HG02588 (cell line): ENCODE measurements around the gene C16orf87.
"Not testable (repeated sequence)": the region's sequence is repeated elsewhere in the genome, so short reads cannot be mapped to it uniquely, and the experiment has no call there.

Experiments used
- ATAC-seq: cut with Tn5 transposase; IDR thresholded peaks from one replicate; pipeline ENCODE4 v1.9.1; 2021; ENCODE audit warnings: mild to moderate bottlenecking, moderate library complexity; ENCODE audit not compliant: unreplicated experiment

The C16orf87 gene

GRCh38 chr16:46801428-46802049 lies 29.4 kb downstream of the C16orf87 start:
- no peak for ATAC-seq

DNA sequence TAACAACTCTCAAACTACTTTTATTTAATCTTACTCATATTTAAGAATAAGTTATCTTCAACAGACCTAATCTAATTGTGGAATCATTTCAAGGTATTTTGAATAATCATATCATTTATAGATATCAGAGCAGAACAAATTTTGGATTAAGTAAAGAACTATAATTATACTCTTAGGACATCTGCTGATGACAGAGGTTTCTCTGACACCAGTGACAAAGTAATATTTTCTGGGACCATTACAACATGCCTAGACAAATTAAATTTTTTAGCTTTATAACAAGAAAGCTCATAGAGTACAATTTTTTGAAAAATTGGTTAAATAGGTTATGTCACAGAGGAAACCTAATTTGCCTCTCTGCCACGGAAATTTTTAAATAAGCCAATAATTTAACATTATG lies 30.5 kb downstream of the C16orf87 start:
- ATAC-seq, result no peak

- ATAC-seq, result no peak
Observed at GRCh38 chr16:46797501-46797900, 33.5 kb downstream of the C16orf87 start.

- no peak for ATAC-seq
Observed at GRCh38 chr16:46796764-46797269, 34.2 kb downstream of the C16orf87 start.

GRCh38 chr16:46793841-46794240 lies 37.1 kb downstream of the C16orf87 start:
- ATAC-seq, result no peak

GRCh38 chr16:46790599-46791270 lies 40.2 kb downstream of the C16orf87 start:
- ATAC-seq, result no peak

DNA sequence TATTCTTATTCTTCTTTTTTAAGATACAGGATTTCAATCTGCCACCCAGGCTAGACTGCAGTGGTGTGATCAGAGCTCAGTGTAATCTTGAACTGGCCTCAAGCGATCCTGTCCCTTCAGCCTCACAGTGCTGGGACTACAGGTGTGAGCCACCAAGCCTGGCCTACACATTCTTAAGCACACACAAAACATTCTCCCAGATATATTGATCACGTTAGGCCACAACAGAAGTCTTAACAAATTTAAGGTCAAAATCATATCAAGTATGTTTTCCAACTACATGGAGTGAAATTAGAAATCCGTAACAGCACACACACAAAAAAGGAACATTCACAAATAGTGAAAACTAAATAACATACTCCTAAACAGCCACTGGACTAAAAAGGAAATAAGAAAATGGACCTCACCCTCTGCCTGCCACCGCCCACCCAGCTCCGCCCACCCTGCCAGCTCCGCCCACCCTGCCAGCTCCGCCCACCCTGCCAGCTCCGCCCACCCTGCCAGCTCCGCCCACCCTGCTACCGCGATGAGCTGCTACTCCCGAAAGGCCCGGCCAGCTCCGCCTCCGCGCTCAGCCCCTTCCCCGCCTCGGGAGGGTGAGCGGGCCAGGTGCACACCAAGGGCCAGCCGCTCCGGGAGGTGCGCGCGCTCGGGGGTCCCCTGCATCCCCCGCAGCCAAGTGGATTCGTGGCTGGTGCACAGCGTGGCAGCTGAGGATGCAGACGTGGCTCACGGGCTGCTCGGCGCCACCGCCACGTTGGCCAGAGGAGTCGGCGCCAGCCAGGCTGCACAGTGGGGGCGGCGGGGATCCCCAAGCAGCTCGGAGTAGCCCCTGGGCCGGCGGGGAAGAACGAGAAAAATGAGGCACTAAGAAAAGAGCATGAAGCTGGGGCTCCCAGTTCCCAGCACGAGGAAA lies 41.2 kb downstream of the C16orf87 start:
- peak; percentile 85 for ATAC-seq

- ATAC-seq, result no peak
Observed at GRCh38 chr16:46788891-46789474, 42.0 kb downstream of the C16orf87 start.

GRCh38 chr16:46787909-46788308 lies 43.1 kb downstream of the C16orf87 start:
- ATAC-seq, result no peak

GRCh38 chr16:46785076-46785845 lies 45.7 kb downstream of the C16orf87 start:
- ATAC-seq, result no peak

GRCh38 chr16:46784569-46784968 lies 46.4 kb downstream of the C16orf87 start:
- ATAC-seq, result not testable (repeated sequence)

DNA sequence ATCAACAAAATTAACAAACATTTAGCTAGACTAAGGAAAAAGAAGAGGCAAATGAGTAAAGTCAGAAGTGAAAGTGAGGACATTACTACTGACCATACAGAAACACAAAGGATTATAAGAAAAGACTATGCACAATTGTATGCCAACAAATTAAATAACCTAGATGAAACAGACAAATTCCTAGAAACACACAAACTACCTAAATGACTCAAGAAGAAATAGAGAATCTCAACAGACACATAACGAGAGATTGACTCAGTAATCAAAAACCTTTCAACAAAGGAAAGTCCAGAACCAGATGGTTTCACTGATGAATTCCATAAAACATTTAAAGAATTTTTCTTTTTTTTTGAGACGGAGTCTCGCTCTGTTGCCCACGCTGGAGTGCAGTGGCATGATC lies 47.2 kb downstream of the C16orf87 start:
- ATAC-seq, result no peak

DNA sequence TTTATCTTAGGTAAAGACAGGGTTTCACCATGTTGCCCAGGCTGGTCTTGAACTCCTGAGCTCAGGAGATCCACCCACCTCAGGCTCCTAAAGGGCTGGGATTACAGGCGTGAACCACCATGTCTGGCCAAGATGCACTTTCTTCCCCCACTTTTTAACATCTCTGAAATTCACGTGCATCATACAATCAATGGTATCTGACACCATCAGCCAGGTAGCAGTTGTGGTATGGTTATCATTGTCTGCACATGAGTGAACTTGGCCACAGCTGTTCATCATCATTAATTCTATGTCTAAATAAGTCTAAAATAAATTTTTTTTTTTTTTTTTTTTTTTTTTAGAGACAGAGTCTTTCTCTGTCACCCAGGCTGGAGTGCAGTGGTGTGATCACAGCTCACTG lies 48.7 kb downstream of the C16orf87 start:
- no peak for ATAC-seq

DNA sequence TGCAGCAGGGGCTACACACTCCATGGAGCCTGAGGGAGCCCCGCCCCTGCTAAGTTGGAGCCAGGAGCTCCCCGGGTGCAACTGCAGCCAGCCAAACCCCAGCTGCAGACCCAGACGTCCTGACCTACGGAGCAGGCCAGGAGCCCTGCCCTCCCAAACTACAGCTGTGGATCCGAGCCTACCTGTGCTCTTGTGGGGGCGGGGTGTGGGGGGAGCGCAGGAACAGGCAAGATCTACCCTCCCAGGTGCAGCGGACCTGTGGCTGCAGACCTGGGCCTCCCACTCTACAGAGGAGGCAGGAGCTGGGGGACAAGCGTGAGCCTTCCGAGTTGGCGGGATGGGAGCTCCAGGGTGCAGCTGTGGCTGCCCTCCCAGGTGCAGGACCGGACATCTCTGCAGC lies 53.2 kb downstream of the C16orf87 start:
- no peak for ATAC-seq

- peak; percentile 11 for ATAC-seq
Observed at GRCh38 chr16:46775214-46775613, 55.8 kb downstream of the C16orf87 start.

DNA sequence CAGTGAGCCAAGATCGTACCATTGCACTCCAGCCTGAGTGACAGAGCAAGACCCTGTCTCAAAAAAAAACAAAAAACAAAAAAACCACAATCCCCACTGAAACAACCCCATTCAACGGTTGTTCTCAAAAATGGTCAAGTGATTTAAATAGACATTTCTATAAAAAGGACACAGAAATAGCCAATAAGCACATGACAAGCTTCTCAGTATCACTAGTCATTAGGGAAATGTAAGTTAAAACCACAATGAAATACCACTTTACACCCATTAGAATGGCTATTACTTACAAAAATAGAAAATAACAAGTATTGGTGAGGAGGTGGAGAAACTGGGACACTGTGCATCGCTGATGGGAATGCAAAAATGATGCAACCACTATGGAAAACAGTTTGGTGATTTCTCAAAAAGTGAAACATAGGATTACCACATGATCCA lies 56.2 kb downstream of the C16orf87 start:
- peak; percentile 73 for ATAC-seq

DNA sequence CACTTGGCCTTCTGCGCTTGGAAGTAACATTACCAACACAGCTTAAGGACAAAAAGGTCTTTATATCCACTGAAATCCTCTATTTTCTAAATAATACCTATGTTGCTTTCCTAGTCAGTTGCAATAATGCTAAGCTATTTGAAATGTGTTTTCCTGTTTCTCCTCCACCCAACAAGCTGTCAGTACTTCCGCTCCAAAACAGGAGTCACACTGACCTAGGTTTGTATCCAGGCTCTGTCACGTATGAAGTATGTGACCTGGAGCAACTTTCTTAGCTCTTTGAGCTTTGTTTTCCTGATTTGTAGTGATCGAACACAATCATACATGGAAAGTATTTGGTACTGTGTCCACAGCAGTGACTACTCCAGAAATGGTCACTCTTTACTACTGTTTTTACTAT lies 58.5 kb downstream of the C16orf87 start:
- ATAC-seq, result no peak

DNA sequence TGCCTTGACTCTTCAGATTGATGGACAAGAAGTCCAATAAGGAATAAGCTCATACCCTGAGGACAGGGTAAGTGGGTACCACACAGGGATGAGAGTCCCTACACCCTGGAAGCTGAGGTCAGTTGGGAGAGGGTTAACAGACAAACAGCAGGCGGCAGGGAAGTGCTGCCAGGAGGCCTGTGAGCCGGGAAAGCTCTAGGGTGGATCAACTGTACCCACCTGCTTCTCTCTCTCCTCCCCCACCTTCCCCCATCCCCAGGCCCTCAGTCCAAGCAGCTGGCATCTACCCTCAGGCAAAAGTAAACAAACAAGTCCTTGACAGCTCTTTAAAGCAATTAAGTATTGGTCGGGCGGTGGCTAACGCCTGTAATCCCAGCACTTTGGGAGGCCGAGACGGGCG lies 62.2 kb downstream of the C16orf87 start:
- no peak for ATAC-seq

- no peak for ATAC-seq
Observed at GRCh38 chr16:46765050-46765449, 65.9 kb downstream of the C16orf87 start.

DNA sequence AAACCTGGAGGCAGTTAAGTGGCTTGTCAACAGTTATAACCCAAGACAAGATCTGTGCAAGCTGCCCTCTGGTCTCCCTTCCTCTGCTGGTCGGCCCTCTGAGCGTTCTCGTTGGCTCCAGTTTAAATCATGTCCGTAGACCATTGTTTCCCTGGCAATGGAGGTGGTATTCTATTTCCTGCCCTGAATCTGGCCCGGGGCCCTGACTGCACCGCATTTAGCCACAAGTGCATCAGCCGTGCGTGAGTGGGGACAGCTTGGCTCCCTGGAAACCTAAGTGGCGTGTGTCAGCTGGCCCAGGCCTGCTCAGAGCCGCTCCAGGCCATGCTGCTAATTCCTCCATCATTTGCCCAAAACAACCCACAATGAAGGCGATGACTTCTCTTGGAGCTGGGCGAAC lies 67.8 kb downstream of the C16orf87 start:
- ATAC-seq, result no peak
